ENCODE measurements around the gene PRKCH. TPM values are rescaled to one million over a fixed set of nuclear protein-coding genes. Genes with fewer than 3 reads are reported as not detected.

Gene PRKCH
- total RNA-seq, 1 experiment from 2014 or later, result 22.3 TPM

DNA sequence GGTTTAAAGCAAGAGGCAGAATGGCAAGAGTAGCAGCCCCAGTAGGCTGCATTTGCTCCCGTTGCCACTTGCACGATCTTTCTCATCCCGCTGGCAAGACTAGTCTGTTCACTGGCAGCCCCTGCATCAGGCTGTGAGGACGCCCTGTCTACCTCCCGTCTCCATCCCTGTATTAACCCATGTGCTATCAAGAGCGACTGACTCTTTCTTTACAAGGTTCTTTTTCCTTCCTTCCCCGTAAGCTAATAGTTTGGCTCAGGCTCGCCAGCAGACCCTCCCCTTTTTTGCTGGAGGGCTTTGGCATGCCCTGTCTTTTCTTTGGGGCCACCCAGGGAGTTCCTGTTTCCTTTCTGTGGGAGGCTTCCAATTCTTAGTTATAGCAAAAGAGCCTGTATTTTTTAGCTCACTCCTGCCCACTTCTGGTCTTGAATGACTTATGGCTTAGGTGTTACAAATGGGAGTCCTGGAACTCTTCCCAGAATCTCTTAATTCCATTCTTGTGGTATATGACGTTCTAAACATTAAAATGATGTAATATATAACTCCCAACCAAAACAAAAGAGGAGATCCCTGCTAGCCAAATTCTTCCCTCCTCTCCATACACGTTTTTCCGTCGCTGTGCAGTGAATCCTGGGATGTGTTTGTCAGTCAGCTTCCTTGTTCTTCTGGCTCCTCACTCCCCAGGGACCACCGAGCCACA is 149.0 kb downstream of the PRKCH start:
- no TSS peak for BruUV-seq (replicated peaks)
- Mint-ChIP-seq H3K36me3 (ENCODE audit: insufficient read depth, unreplicated experiment) (peaks cover 13% of the 10 kb centered on the region), H3K4me3 (ENCODE audit: low read depth, unreplicated experiment) (no peak overlapping the region), H3K27ac (ENCODE audit: unreplicated experiment) (no peak overlapping the region), H3K9me3 (ENCODE audit: low read depth, unreplicated experiment) (no peaks in the 10 kb centered on the region), H3K4me1 (ENCODE audit: low read depth, unreplicated experiment) (peaks cover 63% of the 10 kb centered on the region), H3K27me3 (ENCODE audit: unreplicated experiment) (no peaks in the 10 kb centered on the region)
- TF ChIP-seq CTCF (IDR thresholded peaks at IDR 0.05; ENCODE audit: unreplicated experiment), result no peak
- no peak for DNase-seq
- CTCF ChIA-PET, result interaction anchor here (0.9 kb wide), 1 partner anchor 367 kb away, joined by 3 read pairs; no protein-coding TSS in a partner anchor
- intact Hi-C loops (cut with micrococcal nuclease; ENCODE audit: unreplicated experiment), result no loop called here

DNA sequence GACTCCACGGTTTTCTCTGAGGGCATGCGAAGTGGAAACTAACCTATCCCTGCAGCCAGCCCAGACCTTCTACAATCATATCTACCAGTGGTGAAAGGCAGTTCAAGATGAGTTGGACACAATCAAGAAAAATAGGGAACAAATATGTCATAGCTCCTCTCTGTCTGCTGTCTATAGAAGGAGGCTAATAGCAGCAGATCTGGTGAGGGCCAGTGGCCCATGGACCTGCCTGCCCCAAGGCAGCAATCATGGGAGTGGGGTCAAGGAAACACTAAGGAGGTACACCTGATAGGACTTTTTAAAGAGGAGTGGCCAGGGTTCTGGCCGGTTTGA is 149.5 kb downstream of the PRKCH start:
- CTCF ChIA-PET, result interaction anchor here (1.4 kb wide), 1 partner anchor 49 kb away, joined by 5 read pairs; no protein-coding TSS in a partner anchor
- H3K27me3 Mint-ChIP-seq (ENCODE audit: unreplicated experiment), result no peaks in the 10 kb centered on the region
- no peak for DNase-seq
- H3K27ac Mint-ChIP-seq (ENCODE audit: unreplicated experiment), result no peak overlapping the region
- no peak overlapping the region for H3K4me3 Mint-ChIP-seq (ENCODE audit: low read depth, unreplicated experiment)
- no TSS peak for BruUV-seq (replicated peaks)
- H3K4me1 Mint-ChIP-seq (ENCODE audit: low read depth, unreplicated experiment), result peaks cover 64% of the 10 kb centered on the region
- intact Hi-C loops (cut with micrococcal nuclease; ENCODE audit: unreplicated experiment), result no loop called here
- no peak for TF ChIP-seq CTCF (IDR thresholded peaks at IDR 0.05; ENCODE audit: unreplicated experiment)
- H3K36me3 Mint-ChIP-seq (ENCODE audit: insufficient read depth, unreplicated experiment), result peaks cover 13% of the 10 kb centered on the region
- H3K9me3 Mint-ChIP-seq (ENCODE audit: low read depth, unreplicated experiment), result no peaks in the 10 kb centered on the region

DNA sequence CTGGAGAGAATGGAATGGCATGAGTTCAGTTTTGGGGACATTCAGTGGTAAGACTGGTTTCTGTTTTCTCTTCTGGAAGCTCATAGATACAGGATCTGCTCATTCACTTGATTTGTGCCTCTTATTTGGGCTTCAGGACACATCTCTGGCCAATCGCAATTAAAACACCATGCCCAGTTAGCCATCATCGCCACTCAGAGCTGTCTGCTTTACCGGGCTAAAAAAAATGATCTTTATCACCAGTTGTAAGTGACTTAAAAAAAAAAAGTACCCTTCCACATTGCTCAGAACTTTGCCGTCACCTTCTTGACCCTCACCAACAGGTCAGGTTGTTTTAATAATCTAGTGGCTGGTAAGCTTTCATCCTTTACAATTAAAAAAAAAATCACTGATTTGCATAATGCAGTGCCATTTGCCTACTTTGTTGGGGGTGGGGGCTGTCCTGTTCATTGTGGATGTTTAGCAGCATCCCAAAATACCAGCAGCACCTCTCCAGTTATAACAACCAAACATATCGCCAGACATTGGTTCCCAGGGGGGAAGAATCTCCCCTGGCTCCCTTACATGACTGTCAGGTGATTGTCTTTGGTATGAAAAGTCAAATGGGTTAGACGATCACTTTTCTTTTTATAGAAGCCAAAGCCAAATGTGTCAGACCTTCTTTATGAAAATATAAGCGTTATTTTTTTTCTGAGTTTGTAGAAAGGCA is 150.1 kb downstream of the PRKCH start:
- CTCF ChIA-PET, result interaction anchor here (0.6 to 1.4 kb wide), 3 partner anchors 49 to 275 kb away, joined by 3 to 6 read pairs (median 5); no protein-coding TSS in a partner anchor
- no TSS peak for BruUV-seq (replicated peaks)
- Mint-ChIP-seq H3K27me3 (ENCODE audit: unreplicated experiment) (no peaks in the 10 kb centered on the region), H3K36me3 (ENCODE audit: insufficient read depth, unreplicated experiment) (peaks cover 13% of the 10 kb centered on the region), H3K9me3 (ENCODE audit: low read depth, unreplicated experiment) (no peaks in the 10 kb centered on the region), H3K27ac (ENCODE audit: unreplicated experiment) (peak overlapping the region; percentile 65), H3K4me1 (ENCODE audit: low read depth, unreplicated experiment) (peaks cover 67% of the 10 kb centered on the region), H3K4me3 (ENCODE audit: low read depth, unreplicated experiment) (peak overlapping the region; percentile 45)
- intact Hi-C loops (cut with micrococcal nuclease; ENCODE audit: unreplicated experiment), result no loop called here
- TF ChIP-seq CTCF (IDR thresholded peaks at IDR 0.05; ENCODE audit: unreplicated experiment), result no peak
- no peak for DNase-seq

- peaks cover 67% of the 10 kb centered on the region for H3K4me1 Mint-ChIP-seq (ENCODE audit: low read depth, unreplicated experiment)
- no peaks in the 10 kb centered on the region for H3K27me3 Mint-ChIP-seq (ENCODE audit: unreplicated experiment)
- peak overlapping the region; percentile 65 for H3K27ac Mint-ChIP-seq (ENCODE audit: unreplicated experiment)
- no TSS peak for BruUV-seq (replicated peaks)
- CTCF ChIA-PET, result interaction anchor here (0.6 to 1.4 kb wide), 3 partner anchors 48 to 274 kb away, joined by 3 to 6 read pairs (median 5); no protein-coding TSS in a partner anchor
- H3K4me3 Mint-ChIP-seq (ENCODE audit: low read depth, unreplicated experiment), result peak overlapping the region; percentile 45
- peaks cover 19% of the 10 kb centered on the region for H3K36me3 Mint-ChIP-seq (ENCODE audit: insufficient read depth, unreplicated experiment)
- DNase-seq, result peak; percentile 29
- H3K9me3 Mint-ChIP-seq (ENCODE audit: low read depth, unreplicated experiment), result no peaks in the 10 kb centered on the region
- no peak for TF ChIP-seq CTCF (IDR thresholded peaks at IDR 0.05; ENCODE audit: unreplicated experiment)
- intact Hi-C loops (cut with micrococcal nuclease; ENCODE audit: unreplicated experiment), result no loop called here
These were observed 150.8 kb downstream of the PRKCH start for GRCh38 chr14:61472011-61472672.
